HG02852 (cell line): ENCODE results near the gene NR1I3.
"Not testable (repeated sequence)": the region's sequence is repeated elsewhere in the genome, so short reads cannot be mapped to it uniquely, and the experiment has no call there.

Source experiments
- ATAC-seq: cut with Tn5 transposase; IDR thresholded peaks from one replicate; pipeline ENCODE4 v1.9.1; 2021; ENCODE audit warnings: mild to moderate bottlenecking, moderate library complexity; ENCODE audit not compliant: unreplicated experiment

NR1I3 gene

GRCh38 chr1:161238039-161238473 lies at the start of gene NR1I3:
Gene NR1I3, minus strand, starts transcription at chr1:161238203. Its CDS starts 1,638 bp downstream, at chr1:161236565.
- ATAC-seq, result no peak

GRCh38 chr1:161287482-161288054 lies 49.6 kb upstream of the NR1I3 start:
- no peak for ATAC-seq

- no peak for ATAC-seq
These were observed 47.5 kb upstream of the NR1I3 start for GRCh38 chr1:161285521-161285920.

- no peak for ATAC-seq
These were observed 47.1 kb upstream of the NR1I3 start for GRCh38 chr1:161285113-161285512.

- no peak for ATAC-seq
These were observed 45.0 kb upstream of the NR1I3 start for GRCh38 chr1:161282991-161283390.

- no peak for ATAC-seq
These were observed 36.9 kb upstream of the NR1I3 start for GRCh38 chr1:161274874-161275273.

GRCh38 chr1:161273402-161273801 lies 35.4 kb upstream of the NR1I3 start:
- ATAC-seq, result no peak

- ATAC-seq, result no peak
These were observed 29.3 kb upstream of the NR1I3 start for GRCh38 chr1:161267321-161267720.

GRCh38 chr1:161266836-161267235 lies 28.8 kb upstream of the NR1I3 start:
- ATAC-seq, result no peak

GRCh38 chr1:161266202-161266601 lies 28.2 kb upstream of the NR1I3 start:
- ATAC-seq, result no peak

GRCh38 chr1:161265305-161265704 lies 27.3 kb upstream of the NR1I3 start:
- no peak for ATAC-seq

- ATAC-seq, result no peak
These were observed 23.5 kb upstream of the NR1I3 start for GRCh38 chr1:161261261-161262235.

GRCh38 chr1:161260376-161261260 lies 22.6 kb upstream of the NR1I3 start:
- no peak for ATAC-seq

GRCh38 chr1:161259765-161260164 lies 21.8 kb upstream of the NR1I3 start:
- no peak for ATAC-seq

GRCh38 chr1:161259345-161259702 lies 21.3 kb upstream of the NR1I3 start:
- no peak for ATAC-seq

- no peak for ATAC-seq
These were observed 20.7 kb upstream of the NR1I3 start, which contains the start of gene PCP4L1 for GRCh38 chr1:161258439-161259344. Gene PCP4L1, plus strand, starts transcription at chr1:161258745. Its CDS starts 230 bp downstream, at chr1:161258975.

- not testable (repeated sequence) for ATAC-seq
These were observed 19.1 kb upstream of the NR1I3 start for GRCh38 chr1:161257109-161257508.

GRCh38 chr1:161255955-161256520 lies 18.0 kb upstream of the NR1I3 start:
- not testable (repeated sequence) for ATAC-seq

GRCh38 chr1:161255302-161255701 lies 17.3 kb upstream of the NR1I3 start:
- not testable (repeated sequence) for ATAC-seq

GRCh38 chr1:161251579-161251978 lies 13.6 kb upstream of the NR1I3 start:
- no peak for ATAC-seq
